Breast epithelium (tissue), 3 donors: ENCODE results near the gene GOSR1.
"Not testable (repeated sequence)": the region's sequence is repeated elsewhere in the genome, so short reads cannot be mapped to it uniquely, and the experiment has no call there.

ENCODE experiments used
- CTCF ChIP-seq, 3 donors: fragments of 450-650 bp; IDR thresholded peaks; one replicate each; pipeline ENCODE4 v1.5.1; 2016 to 2017; ENCODE audit warnings: antibody characterized with exemption in 3 of 3, mild to moderate bottlenecking in 3 of 3, moderate library complexity in 3 of 3
- POLR2A ChIP-seq: fragments of 450-650 bp; IDR thresholded peaks from one replicate; pipeline ENCODE4 v1.6.1; 2016; ENCODE audit warnings: antibody characterized with exemption, mild to moderate bottlenecking, moderate library complexity
- POLR2AphosphoS5 ChIP-seq, 3 donors: sonication (generic); formaldehyde crosslinking; IDR thresholded peaks; one replicate each; pipeline ENCODE4 v1.6.1; 2017; ENCODE audit warnings: antibody characterized with exemption in 3 of 3

- not testable (repeated sequence) for TF ChIP-seq POLR2A; CTCF (IDR thresholded peaks at IDR 0.05); POLR2AphosphoS5 (IDR thresholded peaks at IDR 0.05)
Measured at GRCh38 chr17:30566516-30567225, 89.5 kb downstream of the GOSR1 start.
